Neural crest cell (in vitro differentiated cells): ENCODE data around the gene SORCS2. TPM values are rescaled to one million over a fixed set of nuclear protein-coding genes. Genes with fewer than 3 reads are reported as not detected.

Experiments
- DNase-seq: peaks from one replicate; pipeline ENCODE4 v3.0.0; 2021; ENCODE audit warnings: low read depth, mixed read lengths, low spot score
- H3K27ac Mint-ChIP-seq: one replicate; pipeline ENCODE4 v1.8.0; 2021; ENCODE audit warnings: mild to moderate bottlenecking, mixed read lengths; ENCODE audit not compliant: unreplicated experiment
- H3K27me3 Mint-ChIP-seq: 2 replicates; pipeline ENCODE4 v1.8.0; 2021; ENCODE audit warnings: low read depth, mild to moderate bottlenecking, mixed read lengths
- H3K36me3 Mint-ChIP-seq: 2 replicates; pipeline ENCODE4 v1.8.0; 2021; ENCODE audit warnings: low read depth, mild to moderate bottlenecking, mixed read lengths
- H3K4me1 Mint-ChIP-seq: 2 replicates; pipeline ENCODE4 v1.8.0; 2021; ENCODE audit warnings: mixed read lengths
- H3K4me3 Mint-ChIP-seq: one replicate; pipeline ENCODE4 v1.8.0; 2021; ENCODE audit warnings: mild to moderate bottlenecking, mixed read lengths
- H3K9me3 Mint-ChIP-seq: 2 replicates; pipeline ENCODE4 v1.8.0; 2021; ENCODE audit warnings: mixed read lengths
- total RNA-seq: library from RNA; stranded (reverse); gene quantifications from 2 replicates; pipeline ENCODE4 v1.2.1, GENCODE V29; 2021
- TF ChIP-seq, protein P1 (sequence below): fragments of 200-600 bp; sonication (generic); conservative IDR thresholded peaks from 2 replicates; pipeline ENCODE4 v1.5.0; 2021; ENCODE audit warnings: antibody characterized with exemption, mild to moderate bottlenecking

The SORCS2 gene
- total RNA-seq, 1 donor from 2014 or later = 1.1 TPM

DNA sequence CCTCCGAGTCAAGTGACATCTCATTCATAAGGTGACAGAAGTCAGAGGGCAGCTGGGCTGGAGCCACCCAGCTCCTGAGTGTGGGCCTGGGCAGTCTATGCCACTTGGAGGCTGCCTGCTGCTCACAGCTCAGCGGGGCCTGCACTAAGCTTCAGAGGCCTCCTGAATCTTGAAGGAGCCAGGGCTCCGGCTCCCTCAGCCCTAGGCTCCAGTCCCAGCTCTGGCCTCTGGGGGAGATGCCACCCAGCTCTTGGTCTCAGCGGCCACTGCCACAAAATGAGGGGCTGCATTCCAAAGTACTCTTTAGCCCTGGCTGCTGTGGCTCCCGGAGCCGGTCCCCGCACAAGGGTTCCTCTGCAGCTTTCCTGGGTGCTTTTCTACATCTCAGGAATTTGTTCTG, 275.1 kb downstream of the SORCS2 start:
- H3K27me3 Mint-ChIP-seq = no peaks in the 10 kb centered on the region
- H3K36me3 Mint-ChIP-seq = no peaks in the 10 kb centered on the region
- H3K27ac Mint-ChIP-seq = no peak overlapping the region
- H3K4me3 Mint-ChIP-seq = no peak overlapping the region
- H3K9me3 Mint-ChIP-seq = no peaks in the 10 kb centered on the region
- no peak for DNase-seq
- TF ChIP-seq, protein P1, sequence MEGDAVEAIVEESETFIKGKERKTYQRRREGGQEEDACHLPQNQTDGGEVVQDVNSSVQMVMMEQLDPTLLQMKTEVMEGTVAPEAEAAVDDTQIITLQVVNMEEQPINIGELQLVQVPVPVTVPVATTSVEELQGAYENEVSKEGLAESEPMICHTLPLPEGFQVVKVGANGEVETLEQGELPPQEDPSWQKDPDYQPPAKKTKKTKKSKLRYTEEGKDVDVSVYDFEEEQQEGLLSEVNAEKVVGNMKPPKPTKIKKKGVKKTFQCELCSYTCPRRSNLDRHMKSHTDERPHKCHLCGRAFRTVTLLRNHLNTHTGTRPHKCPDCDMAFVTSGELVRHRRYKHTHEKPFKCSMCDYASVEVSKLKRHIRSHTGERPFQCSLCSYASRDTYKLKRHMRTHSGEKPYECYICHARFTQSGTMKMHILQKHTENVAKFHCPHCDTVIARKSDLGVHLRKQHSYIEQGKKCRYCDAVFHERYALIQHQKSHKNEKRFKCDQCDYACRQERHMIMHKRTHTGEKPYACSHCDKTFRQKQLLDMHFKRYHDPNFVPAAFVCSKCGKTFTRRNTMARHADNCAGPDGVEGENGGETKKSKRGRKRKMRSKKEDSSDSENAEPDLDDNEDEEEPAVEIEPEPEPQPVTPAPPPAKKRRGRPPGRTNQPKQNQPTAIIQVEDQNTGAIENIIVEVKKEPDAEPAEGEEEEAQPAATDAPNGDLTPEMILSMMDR = no peak
- H3K4me1 Mint-ChIP-seq = peaks cover 22% of the 10 kb centered on the region

DNA sequence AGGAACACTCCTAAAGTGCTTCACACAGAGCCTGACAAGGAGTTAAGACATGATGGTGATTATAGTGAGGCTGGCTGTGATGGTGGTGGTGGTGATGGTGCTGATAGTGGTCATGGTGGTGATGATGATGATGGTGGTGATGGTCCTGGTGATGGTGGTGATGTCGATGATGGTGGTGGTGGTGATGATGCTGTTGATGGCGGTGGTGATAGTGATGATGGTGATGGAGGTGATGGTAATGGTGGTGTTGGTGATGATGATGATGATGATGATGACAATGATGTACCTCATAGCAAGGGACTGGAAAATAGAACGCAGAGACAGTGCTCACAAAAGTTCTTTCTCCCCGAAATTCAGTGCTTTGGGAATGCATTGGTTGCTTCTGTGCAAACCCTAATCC, 276.7 kb downstream of the SORCS2 start:
- no peak for DNase-seq
- Mint-ChIP-seq H3K27me3 (no peaks in the 10 kb centered on the region), H3K27ac (no peak overlapping the region), H3K4me1 (peaks cover 24% of the 10 kb centered on the region), H3K36me3 (no peaks in the 10 kb centered on the region), H3K4me3 (no peak overlapping the region), H3K9me3 (no peaks in the 10 kb centered on the region)
- TF ChIP-seq, protein P1 = no peak

DNA sequence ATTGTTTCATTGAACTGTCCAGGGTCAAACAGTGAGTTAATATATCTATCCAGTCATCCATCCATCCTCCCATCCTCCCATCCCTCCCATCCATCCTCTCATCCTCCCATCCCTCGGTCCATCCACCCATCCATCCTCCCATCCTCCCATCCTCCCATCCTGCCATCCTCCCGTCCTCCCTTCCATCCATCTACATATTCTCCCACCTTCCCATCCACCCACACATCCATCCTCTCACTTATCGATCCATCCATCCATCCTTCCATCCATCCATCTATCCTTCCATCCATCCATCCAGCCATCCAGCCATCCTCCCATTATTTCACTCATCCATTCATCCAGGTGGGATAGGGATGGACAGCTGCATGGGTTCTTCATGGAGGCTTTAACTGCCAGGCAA, 277.8 kb downstream of the SORCS2 start:
- Mint-ChIP-seq H3K4me1 (peaks cover 20% of the 10 kb centered on the region), H3K4me3 (no peak overlapping the region), H3K27me3 (no peaks in the 10 kb centered on the region), H3K9me3 (no peaks in the 10 kb centered on the region), H3K27ac (no peak overlapping the region), H3K36me3 (no peaks in the 10 kb centered on the region)
- DNase-seq = no peak
- TF ChIP-seq, protein P1 = no peak

DNA sequence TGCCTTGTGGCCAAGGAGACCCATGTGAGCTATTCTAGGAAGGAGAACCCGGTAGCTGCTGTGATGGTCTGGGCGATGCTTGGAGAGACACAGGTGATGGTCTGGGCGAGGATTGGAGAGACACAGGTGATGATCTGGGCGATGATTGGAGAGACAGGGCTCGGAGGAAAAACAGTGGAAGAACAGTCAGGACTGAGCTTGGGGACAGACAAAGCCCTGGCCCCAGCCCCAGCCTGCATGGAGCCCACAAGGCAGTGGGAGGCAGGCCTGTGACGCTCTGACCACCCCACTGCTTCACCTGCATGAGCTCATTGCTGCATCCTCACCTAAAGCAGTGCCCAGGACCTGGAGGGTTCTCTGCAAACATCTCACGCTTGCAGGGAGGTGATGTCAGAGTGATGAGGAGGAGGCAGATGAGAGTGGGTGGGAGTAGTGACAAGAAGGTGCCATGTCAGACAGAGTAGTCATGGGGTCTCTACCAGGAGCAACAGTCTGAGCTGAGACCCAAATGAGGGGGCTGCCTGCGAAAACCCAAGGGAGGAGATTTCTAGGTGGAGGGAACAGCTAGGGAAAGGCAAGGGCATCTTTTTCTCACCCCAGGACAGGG, 278.3 kb downstream of the SORCS2 start:
- no peaks in the 10 kb centered on the region for H3K36me3 Mint-ChIP-seq
- no peak overlapping the region for H3K27ac Mint-ChIP-seq
- no peak for DNase-seq
- no peaks in the 10 kb centered on the region for H3K9me3 Mint-ChIP-seq
- TF ChIP-seq, protein P1 = no peak
- peaks cover 20% of the 10 kb centered on the region for H3K4me1 Mint-ChIP-seq
- H3K27me3 Mint-ChIP-seq = no peaks in the 10 kb centered on the region
- no peak overlapping the region for H3K4me3 Mint-ChIP-seq

DNA sequence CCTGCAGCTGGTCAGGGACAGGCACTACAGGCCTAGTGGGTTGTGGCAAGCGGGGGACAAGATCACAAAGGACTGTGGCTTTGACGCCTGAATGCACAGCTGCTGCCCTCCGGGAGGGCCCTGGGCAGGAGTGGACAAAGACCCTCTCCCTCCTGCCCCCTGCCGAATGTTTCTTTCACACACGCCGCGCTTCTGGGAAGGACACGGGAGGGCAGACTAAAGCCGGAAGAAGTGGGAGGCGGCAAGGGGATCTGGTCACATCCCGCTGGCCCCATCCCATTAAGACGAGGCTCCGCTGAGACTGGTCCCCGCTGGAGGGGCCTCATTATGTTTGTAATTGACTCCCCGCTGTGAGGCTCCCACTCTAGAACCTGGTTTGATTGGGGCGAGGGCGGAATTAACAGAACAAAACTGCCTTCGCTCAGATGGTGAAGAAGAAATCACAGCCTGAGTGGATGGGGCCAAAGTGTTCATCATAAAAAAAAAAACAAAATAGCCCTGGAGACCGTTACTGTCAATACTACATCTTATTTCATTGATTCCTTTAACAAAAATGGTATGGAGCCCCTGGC, 280.2 kb downstream of the SORCS2 start:
- TF ChIP-seq, protein P1 = no peak
- peak; percentile 55 for DNase-seq
- H3K4me1 Mint-ChIP-seq = peaks cover 26% of the 10 kb centered on the region
- H3K9me3 Mint-ChIP-seq = no peaks in the 10 kb centered on the region
- no peaks in the 10 kb centered on the region for H3K36me3 Mint-ChIP-seq
- H3K4me3 Mint-ChIP-seq = no peak overlapping the region
- no peaks in the 10 kb centered on the region for H3K27me3 Mint-ChIP-seq
- H3K27ac Mint-ChIP-seq = peak overlapping the region; percentile 96
